GM12873 (cell line): ENCODE results near the gene SMG6.

ENCODE experiments used
- CTCF ChIP-seq: IDR thresholded peaks from 2 replicates; pipeline ENCODE4 v1.5.1; 2012; ENCODE audit warnings: low read depth, mild to moderate bottlenecking, moderate library complexity, low read length, control low read depth; ENCODE audit not compliant: insufficient read depth; ENCODE audit errors: missing control alignments

Gene SMG6

GRCh38 chr17:2319051-2319450 is 15.5 kb upstream of the SMG6 start:
- TF ChIP-seq CTCF, result no peak

DNA sequence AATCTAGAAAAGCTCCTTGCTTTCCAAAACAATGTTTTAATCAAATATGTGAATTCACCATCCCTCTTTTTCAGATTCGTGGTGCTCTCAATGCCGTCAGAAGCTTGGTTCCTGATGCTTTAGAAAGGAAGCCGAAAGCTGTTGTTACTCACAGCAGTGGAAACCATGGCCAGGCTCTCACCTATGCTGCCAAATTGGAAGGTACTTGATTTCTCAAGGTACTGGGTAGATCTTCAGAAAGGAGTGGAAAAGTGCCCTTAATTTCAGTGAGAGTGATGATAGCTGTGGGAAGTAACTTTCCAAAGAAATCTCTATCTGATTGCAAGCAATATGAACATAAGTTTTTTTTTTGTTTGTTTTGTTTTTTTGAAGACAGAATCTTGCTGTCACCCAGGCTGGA is 14.2 kb upstream of the SMG6 start:
- TF ChIP-seq CTCF, result no peak

GRCh38 chr17:2312736-2313135 is 9.2 kb upstream of the SMG6 start:
- no peak for TF ChIP-seq CTCF

GRCh38 chr17:2309338-2310154 is 6.0 kb upstream of the SMG6 start:
- TF ChIP-seq CTCF, result no peak

DNA sequence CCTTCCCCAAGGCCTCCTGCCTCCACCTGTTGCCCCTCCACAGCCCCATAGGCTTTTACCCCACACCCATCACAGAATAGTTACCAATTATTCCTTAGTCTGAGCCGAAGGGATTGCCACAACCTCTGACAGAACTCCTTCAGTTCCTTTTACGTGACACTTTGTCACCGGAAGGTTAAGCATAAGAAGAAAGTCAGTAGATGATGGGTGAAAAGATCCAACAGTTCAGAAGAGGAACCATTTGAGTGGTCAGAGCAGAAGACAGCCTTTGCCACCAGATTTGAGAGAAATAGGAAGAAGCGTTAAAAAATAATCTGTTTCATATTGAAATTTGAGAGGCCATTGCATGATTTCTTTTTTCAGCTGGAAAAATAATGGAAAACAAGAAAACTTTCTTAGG is 1.3 kb upstream of the SMG6 start:
- no peak for TF ChIP-seq CTCF

DNA sequence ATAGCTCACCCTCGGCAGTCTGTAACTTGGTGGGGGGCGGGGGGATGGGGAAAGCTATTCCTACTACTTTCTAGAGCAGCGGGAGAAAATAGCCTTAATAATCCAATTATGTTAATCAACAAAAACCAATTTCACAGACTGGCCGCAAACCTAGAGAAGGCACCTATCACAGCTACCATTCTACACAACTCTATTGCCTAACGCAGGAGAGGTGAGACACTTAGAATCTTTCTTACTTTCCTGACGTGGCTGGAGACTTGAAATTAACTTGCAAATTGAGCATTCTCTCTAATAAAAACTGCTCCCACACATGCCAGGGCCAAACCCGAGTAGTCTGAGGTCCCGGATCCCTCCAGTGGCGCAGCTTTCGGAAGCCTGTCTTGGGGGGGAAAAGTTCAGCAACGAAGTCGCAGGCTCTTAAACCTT is 794 bp downstream of the SMG6 start:
- no peak for TF ChIP-seq CTCF

DNA sequence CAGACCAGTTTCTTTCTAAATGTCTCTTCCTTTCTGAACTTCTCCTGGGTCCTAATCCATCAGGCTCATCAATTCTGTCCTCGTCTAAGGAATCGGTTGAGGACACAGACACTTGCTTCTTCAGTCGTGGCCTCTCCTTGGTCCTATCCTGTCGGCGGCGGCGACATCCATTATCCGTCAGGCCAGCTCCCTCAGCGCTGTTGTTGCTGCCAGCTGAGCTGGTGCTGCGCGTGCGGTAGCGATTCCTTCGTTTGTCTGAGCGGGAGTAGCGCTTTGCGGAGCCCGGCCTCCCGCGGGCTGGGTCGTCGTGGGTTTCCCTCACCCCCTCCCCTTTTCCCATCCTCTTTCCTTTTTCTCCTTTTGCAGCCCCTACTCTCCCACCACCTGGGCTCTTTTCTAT is 3.8 kb downstream of the SMG6 start:
- TF ChIP-seq CTCF, result no peak

DNA sequence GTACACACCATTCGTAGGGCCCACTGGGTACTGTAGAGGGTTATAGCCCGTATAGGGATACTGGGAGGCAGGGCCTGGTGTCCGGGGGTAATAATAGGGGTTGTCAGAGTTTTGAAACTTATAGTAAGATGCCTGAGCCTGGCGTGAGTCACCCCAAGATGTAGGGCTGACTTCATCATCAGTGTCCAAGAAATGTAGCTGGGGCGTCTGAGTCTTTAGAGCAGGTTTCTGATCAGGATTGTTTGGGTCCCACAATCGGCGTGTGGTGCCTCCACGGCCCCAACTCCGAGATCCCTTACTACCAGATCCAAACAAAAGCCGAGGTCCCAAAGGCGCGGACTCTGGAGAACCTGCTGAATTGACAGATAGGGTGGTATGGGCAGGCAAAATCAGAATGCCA is 4.4 kb downstream of the SMG6 start:
- no peak for TF ChIP-seq CTCF
